Liver (tissue), 9 donors: ENCODE data around the gene NTHL1. TPM values are rescaled to one million over a fixed set of nuclear protein-coding genes. Genes with fewer than 3 reads are reported as not detected.

Source experiments
- DNase-seq: peaks from one replicate; pipeline ENCODE4 v3.0.0-alpha.2; 2017; ENCODE audit warnings: low spot score
- H3K27ac ChIP-seq, 2 donors: one replicate each; pipeline ENCODE4 v1.7.0; 2013; ENCODE audit warnings: inconsistent platforms in 2 of 2, low read length in 2 of 2, control low read depth in 1 of 2, low read depth in 1 of 2, mild to moderate bottlenecking in 1 of 2
- H3K27me3 ChIP-seq, 4 donors: one replicate each; pipeline versions ENCODE4 v1.6.1 to v1.7.0; 2013; ENCODE audit warnings: low read length in 3 of 4, inconsistent platforms in 1 of 4, mild to moderate bottlenecking in 1 of 4, moderate library complexity in 1 of 4; ENCODE audit not compliant: control insufficient read depth in 4 of 4, insufficient read depth in 4 of 4
- H3K36me3 ChIP-seq, 4 donors: one replicate each; pipeline versions ENCODE4 v1.6.1 to v1.7.0; 2013; ENCODE audit warnings: low read length in 3 of 4, mild to moderate bottlenecking in 3 of 4, low read depth in 1 of 4, moderate library complexity in 1 of 4; ENCODE audit not compliant: control insufficient read depth in 4 of 4, insufficient read depth in 3 of 4
- H3K4me1 ChIP-seq, 4 donors: one replicate each; pipeline versions ENCODE4 v1.6.1 to v1.7.0; 2013; ENCODE audit warnings: low read length in 3 of 4, mild to moderate bottlenecking in 3 of 4, moderate library complexity in 1 of 4; ENCODE audit not compliant: control insufficient read depth in 4 of 4, insufficient read depth in 4 of 4
- H3K4me3 ChIP-seq, 3 donors: one replicate each; pipeline versions ENCODE4 v1.6.1 to v1.7.0; 2013; ENCODE audit warnings: low read length in 3 of 3, control low read depth in 1 of 3, low read depth in 1 of 3, mild to moderate bottlenecking in 1 of 3
- H3K9ac ChIP-seq, 2 donors: one replicate each; pipeline ENCODE4 v1.7.0; 2013; ENCODE audit warnings: low read length in 2 of 2, mild to moderate bottlenecking in 2 of 2, moderate library complexity in 2 of 2, control low read depth in 1 of 2, low read depth in 1 of 2
- H3K9me3 ChIP-seq, 4 donors: one replicate each; pipeline versions ENCODE4 v1.6.1 to v1.7.0; 2013; ENCODE audit warnings: low read length in 3 of 4; ENCODE audit not compliant: control insufficient read depth in 4 of 4
- ATF3 ChIP-seq: IDR thresholded peaks from 2 replicates; pipeline ENCODE4 v1.6.1; 2016; ENCODE audit warnings: antibody characterized with exemption
- EGR1 ChIP-seq, 2 donors: IDR thresholded peaks; 2 replicates each; pipeline ENCODE4 v1.6.1; 2016 to 2018; ENCODE audit warnings: antibody characterized with exemption in 2 of 2, low read depth in 2 of 2
- FOXA1 ChIP-seq: IDR thresholded peaks from 2 replicates; pipeline ENCODE4 v1.6.1; 2016; ENCODE audit warnings: antibody characterized with exemption
- GABPA ChIP-seq, 2 donors: IDR thresholded peaks in 1 of 2; conservative IDR thresholded peaks in 1 of 2; 2 replicates each; pipeline ENCODE4 v1.6.1; 2016; ENCODE audit warnings: antibody characterized with exemption in 2 of 2, mild to moderate bottlenecking in 1 of 2, moderate library complexity in 1 of 2
- HNF4A ChIP-seq, 2 donors: conservative IDR thresholded peaks; 2 replicates each; pipeline ENCODE4 v1.6.1; 2016; ENCODE audit warnings: antibody characterized with exemption in 2 of 2, mild to moderate bottlenecking in 2 of 2
- HNF4G ChIP-seq: IDR thresholded peaks from 2 replicates; pipeline ENCODE4 v1.6.1; 2016; ENCODE audit warnings: antibody characterized with exemption
- JUND ChIP-seq, 2 donors: IDR thresholded peaks; 2 replicates each; pipeline ENCODE4 v1.6.1; 2016; ENCODE audit warnings: antibody characterized with exemption in 2 of 2
- MAX ChIP-seq: IDR thresholded peaks from 2 replicates; pipeline ENCODE4 v1.6.1; 2016; ENCODE audit warnings: antibody characterized with exemption
- NR2F2 ChIP-seq: IDR thresholded peaks from 2 replicates; pipeline ENCODE4 v1.6.1; 2016; ENCODE audit warnings: antibody characterized with exemption
- RAD21 ChIP-seq, 2 donors: IDR thresholded peaks; 2 replicates each; pipeline ENCODE4 v1.6.1; 2016; ENCODE audit warnings: antibody characterized with exemption in 2 of 2, mild to moderate bottlenecking in 2 of 2
- REST ChIP-seq: IDR thresholded peaks from 2 replicates; pipeline ENCODE4 v1.6.1; 2016; ENCODE audit warnings: antibody characterized with exemption, mild to moderate bottlenecking
- RXRA ChIP-seq, 2 donors: IDR thresholded peaks; 2 replicates each; pipeline ENCODE4 v1.6.1; 2017 to 2018; ENCODE audit warnings: antibody characterized with exemption in 2 of 2, mild to moderate bottlenecking in 1 of 2
- SP1 ChIP-seq: IDR thresholded peaks from 2 replicates; pipeline ENCODE4 v1.6.1; 2018; ENCODE audit warnings: antibody characterized with exemption, mild to moderate bottlenecking
- YY1 ChIP-seq: IDR thresholded peaks from 2 replicates; pipeline ENCODE4 v1.6.1; 2016; ENCODE audit warnings: antibody characterized with exemption, mild to moderate bottlenecking
- ZBTB33 ChIP-seq: IDR thresholded peaks from 2 replicates; pipeline ENCODE4 v1.6.1; 2016; ENCODE audit warnings: antibody characterized with exemption
- WGBS: extraction: QIAGEN DNeasy Blood & Tissue Kit; methylation state at CpG from one replicate; pipeline ENCODE4 v1.1.7; 2013; 5-methylcytosine and 5-hydroxymethylcytosine counted together
- polyA plus RNA-seq, 2 donors: library from polyadenylated mRNA; stranded (reverse) in 1 of 2; unstranded in 1 of 2; fragments of 200-250 nt in 1 of 2; fragments of >200 nt in 1 of 2; fragmentation: Nextera tagmentation in 1 of 2; extraction: Ambion mirVana in 1 of 2; gene quantifications; one replicate each; pipeline versions ENCODE4 v1.2.1 to v1.2.3, GENCODE V29; 2013 to 2015
- total RNA-seq, 2 donors: library from RNA; depleted of rRNA; stranded (reverse); fragments of >200 nt; gene quantifications; one replicate each; pipeline ENCODE4 v1.2.3, GENCODE V29; 2014
- donor health status: healthy.
- donor health status: healthy.
- donor health status: healthy.
- donor health status: healthy.
- donor health status: healthy.

Gene NTHL1
- total and polyA plus RNA-seq, 4 donors, result 10.4 to 166 (median 19.1) TPM

GRCh38 chr16:2002406-2003230 is 45.0 kb downstream of the NTHL1 start:
- peaks cover 29 to 43% (median 34%) of the 10 kb centered on the region in 4 donors for H3K4me1 ChIP-seq
- H3K27me3 ChIP-seq, result no peaks in the 10 kb centered on the region
- no peak for TF ChIP-seq RXRA (IDR thresholded peaks at IDR 0.05)
- no peak for TF ChIP-seq FOXA1
- TF ChIP-seq YY1, result no peak
- TF ChIP-seq HNF4A (conservative IDR thresholded peaks at IDR 0.05), result no peak
- no peak for TF ChIP-seq GABPA (IDR thresholded peaks at IDR 0.05 in 1 of 2, conservative IDR thresholded peaks at IDR 0.05 in 1 of 2)
- no peak for TF ChIP-seq NR2F2
- no peak for TF ChIP-seq RAD21 (IDR thresholded peaks at IDR 0.05)
- no peak for TF ChIP-seq HNF4G
- TF ChIP-seq ZBTB33, result no peak
- no peak for TF ChIP-seq EGR1 (IDR thresholded peaks at IDR 0.05; ENCODE audit: low read depth in 2 of 2)
- no peak for TF ChIP-seq MAX
- TF ChIP-seq ATF3, result no peak
- no peak for TF ChIP-seq JUND (IDR thresholded peaks at IDR 0.05)
- H3K9ac ChIP-seq, result no peak overlapping the region
- DNase-seq, result no peak
- H3K4me3 ChIP-seq, result no peak overlapping the region
- H3K36me3 ChIP-seq, result peaks cover 19 to 56% (median 25%) of the 10 kb centered on the region in 4 donors
- WGBS, result 95% methylated on average over 47 of the region's 47 CpGs
- no peak overlapping the region for H3K27ac ChIP-seq
- no peaks in the 10 kb centered on the region for H3K9me3 ChIP-seq

- peaks cover 24 to 65% (median 27%) of the 10 kb centered on the region in 4 donors for H3K36me3 ChIP-seq
- no peaks in the 10 kb centered on the region for H3K9me3 ChIP-seq
- H3K4me1 ChIP-seq, result peaks cover 21 to 34% (median 25%) of the 10 kb centered on the region in 4 donors
- DNase-seq, result no peak
- H3K9ac ChIP-seq, result no peak overlapping the region
- H3K4me3 ChIP-seq, result no peak overlapping the region
- TF ChIP-seq EGR1 (IDR thresholded peaks at IDR 0.05; ENCODE audit: low read depth in 2 of 2) (no peak), RAD21 (IDR thresholded peaks at IDR 0.05) (no peak), JUND (IDR thresholded peaks at IDR 0.05) (no peak), REST (no peak), HNF4G (no peak), SP1 (no peak), YY1 (no peak), NR2F2 (no peak), ATF3 (no peak)
- no peak overlapping the region for H3K27ac ChIP-seq
- H3K27me3 ChIP-seq, result no peaks in the 10 kb centered on the region
- whole genome bisulfite sequencing, result 95% methylated on average over 53 of the region's 53 CpGs
Measured at GRCh38 chr16:2001456-2002355, 45.9 kb downstream of the NTHL1 start.
